ENCODE results near the gene PMM2. TPM values are rescaled to one million over a fixed set of nuclear protein-coding genes. Genes with fewer than 3 reads are reported as not detected.

The PMM2 gene
- total RNA-seq, 4 donors from 2014 or later = 26.2 to 114 (median 58.5) TPM

DNA sequence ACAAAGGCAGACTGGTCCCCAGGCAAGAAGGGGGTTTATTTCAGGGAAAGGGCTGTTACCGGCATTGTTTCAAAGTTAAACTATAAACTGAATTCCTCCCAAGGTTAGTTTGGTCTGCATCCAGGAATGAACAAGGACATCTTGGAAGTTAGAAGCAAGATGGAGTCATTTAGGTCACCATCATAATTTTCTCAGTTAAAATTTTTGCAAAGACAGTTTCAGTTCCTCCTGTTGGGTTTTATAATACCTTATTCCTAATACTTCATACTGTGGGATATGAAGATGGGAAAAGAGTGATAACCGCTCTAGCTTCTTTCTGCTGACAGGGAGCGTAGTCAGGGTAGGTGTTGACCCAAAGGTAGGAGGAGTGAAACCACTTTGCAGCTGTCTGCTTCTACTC is 24.8 kb downstream of the PMM2 start:
- no peak for DNase-seq
- in situ Hi-C loops (cut with MboI; ENCODE audit: low pct_ligation_motif_present in 1 of 4, low pct_unique_long_range_greater_than_20kb in 1 of 4, low sequenced_read_pairs in 3 of 4) = no loop called here
- H3K9me3 ChIP-seq = no peaks in the 10 kb centered on the region
- H3K36me3 ChIP-seq = peaks cover 0 to 28% (median 4%) of the 10 kb centered on the region in 4 donors
- no peak overlapping the region for H3K27ac ChIP-seq
- H3K4me3 ChIP-seq = no peak overlapping the region
- 85 to 100% methylated on average over 1 to 3 of the region's 3 CpGs for WGBS, 2 donors (ENCODE audit: low coverage in 1 of 2)
- H3K4me1 ChIP-seq = no peaks in the 10 kb centered on the region
- H3K27me3 ChIP-seq = no peaks in the 10 kb centered on the region
- TF ChIP-seq POLR2AphosphoS5 (IDR thresholded peaks at IDR 0.05) (no peak), EP300 (IDR thresholded peaks at IDR 0.05; ENCODE audit: low read depth) (no peak), POLR2A (IDR thresholded peaks at IDR 0.05) (no peak)
- TF ChIP-seq, protein P1, sequence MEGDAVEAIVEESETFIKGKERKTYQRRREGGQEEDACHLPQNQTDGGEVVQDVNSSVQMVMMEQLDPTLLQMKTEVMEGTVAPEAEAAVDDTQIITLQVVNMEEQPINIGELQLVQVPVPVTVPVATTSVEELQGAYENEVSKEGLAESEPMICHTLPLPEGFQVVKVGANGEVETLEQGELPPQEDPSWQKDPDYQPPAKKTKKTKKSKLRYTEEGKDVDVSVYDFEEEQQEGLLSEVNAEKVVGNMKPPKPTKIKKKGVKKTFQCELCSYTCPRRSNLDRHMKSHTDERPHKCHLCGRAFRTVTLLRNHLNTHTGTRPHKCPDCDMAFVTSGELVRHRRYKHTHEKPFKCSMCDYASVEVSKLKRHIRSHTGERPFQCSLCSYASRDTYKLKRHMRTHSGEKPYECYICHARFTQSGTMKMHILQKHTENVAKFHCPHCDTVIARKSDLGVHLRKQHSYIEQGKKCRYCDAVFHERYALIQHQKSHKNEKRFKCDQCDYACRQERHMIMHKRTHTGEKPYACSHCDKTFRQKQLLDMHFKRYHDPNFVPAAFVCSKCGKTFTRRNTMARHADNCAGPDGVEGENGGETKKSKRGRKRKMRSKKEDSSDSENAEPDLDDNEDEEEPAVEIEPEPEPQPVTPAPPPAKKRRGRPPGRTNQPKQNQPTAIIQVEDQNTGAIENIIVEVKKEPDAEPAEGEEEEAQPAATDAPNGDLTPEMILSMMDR (IDR thresholded peaks at IDR 0.05) = no peak
- intact Hi-C loops (cut with DNase I; ENCODE audit: low total_unique reads) = no loop called here

DNA sequence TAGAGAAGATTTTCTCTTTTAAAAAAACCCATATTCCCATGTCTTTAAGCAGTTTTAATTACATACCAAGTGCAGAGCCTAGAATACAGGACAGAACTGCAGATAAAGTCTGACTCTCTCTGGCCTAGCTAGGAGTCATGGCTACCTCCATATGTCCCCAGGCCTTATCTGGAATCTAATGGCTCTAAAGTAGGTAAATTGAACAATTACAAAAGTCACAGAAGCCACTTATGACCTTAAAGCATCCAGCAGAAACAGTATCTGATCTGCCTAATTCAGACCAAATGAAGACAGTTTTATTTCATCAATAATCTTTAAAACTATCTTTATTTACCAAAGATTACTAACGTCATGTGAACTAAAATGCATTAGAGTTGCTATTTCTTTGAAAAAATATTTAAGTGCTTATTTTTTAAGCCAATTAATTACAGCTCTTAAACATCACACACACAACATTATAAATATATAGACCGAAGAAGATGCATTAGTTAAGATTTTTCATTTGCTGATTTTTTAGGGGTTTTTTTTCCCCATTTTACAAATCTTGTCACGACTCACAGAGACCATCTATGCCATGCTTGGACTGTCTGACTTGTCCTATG is 28.7 kb downstream of the PMM2 start:
- no peak for DNase-seq
- Histone ChIP-seq H3K4me3 (no peak overlapping the region), H3K27me3 (no peaks in the 10 kb centered on the region), H3K27ac (no peak overlapping the region), H3K4me1 (no peaks in the 10 kb centered on the region), H3K36me3 (peaks cover 0 to 22% (median 6%) of the 10 kb centered on the region in 4 donors), H3K9me3 (no peaks in the 10 kb centered on the region)
- TF ChIP-seq EP300 (IDR thresholded peaks at IDR 0.05; ENCODE audit: low read depth) = no peak
- no peak for TF ChIP-seq POLR2AphosphoS5 (IDR thresholded peaks at IDR 0.05)
- TF ChIP-seq POLR2A (IDR thresholded peaks at IDR 0.05) = no peak
- TF ChIP-seq, protein P1 (IDR thresholded peaks at IDR 0.05) = no peak
- 81 to 86% methylated on average over 3 of the region's 3 CpGs for WGBS, 2 donors (ENCODE audit: low coverage in 1 of 2)
- in situ Hi-C loops (cut with MboI; ENCODE audit: low pct_ligation_motif_present in 1 of 4, low pct_unique_long_range_greater_than_20kb in 1 of 4, low sequenced_read_pairs in 3 of 4) = no loop called here
- intact Hi-C loops (cut with DNase I; ENCODE audit: low total_unique reads) = no loop called here

DNA sequence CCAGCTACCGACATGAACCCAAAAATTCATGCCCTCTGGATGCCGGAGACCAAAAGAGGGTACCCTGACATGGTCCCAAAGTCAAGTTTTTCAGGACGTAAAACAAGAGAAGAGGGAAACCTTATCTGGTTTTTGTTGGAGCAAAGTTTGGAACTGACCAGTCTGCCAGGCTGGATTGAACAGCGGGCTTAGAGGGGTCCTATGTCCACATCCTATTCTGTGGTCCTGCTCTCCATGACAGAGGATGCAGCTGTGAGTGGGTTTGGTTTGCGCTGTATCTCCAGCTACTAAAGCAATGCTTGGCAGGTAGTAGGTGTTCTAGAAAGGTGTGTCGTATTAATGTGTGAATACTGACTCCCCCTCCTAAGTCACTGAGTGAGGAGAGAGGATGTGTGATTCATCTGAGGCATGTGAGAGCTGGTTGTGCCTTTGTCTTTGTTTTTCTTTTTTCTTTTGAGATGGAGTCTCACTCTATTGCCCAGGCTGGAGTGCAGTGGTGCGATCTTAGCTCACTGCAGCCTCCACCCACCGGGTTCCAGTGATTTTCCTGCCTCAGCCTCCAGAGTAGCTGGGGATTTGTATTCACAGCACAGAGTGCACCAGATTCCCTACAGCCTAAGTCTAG is 31.0 kb downstream of the PMM2 start:
- H3K4me1 ChIP-seq = no peaks in the 10 kb centered on the region
- intact Hi-C loops (cut with DNase I; ENCODE audit: low total_unique reads) (no loop called here), in situ Hi-C loops (cut with MboI; ENCODE audit: low pct_ligation_motif_present in 1 of 4, low pct_unique_long_range_greater_than_20kb in 1 of 4, low sequenced_read_pairs in 3 of 4) (no loop called here)
- H3K27ac ChIP-seq = no peak overlapping the region
- no peaks in the 10 kb centered on the region for H3K27me3 ChIP-seq
- H3K36me3 ChIP-seq = peaks cover 0 to 26% (median 10%) of the 10 kb centered on the region in 4 donors
- H3K4me3 ChIP-seq = no peak overlapping the region
- H3K9me3 ChIP-seq = no peaks in the 10 kb centered on the region
- no peak for DNase-seq
- WGBS, 2 donors (ENCODE audit: low coverage in 1 of 2) = 95 to 96% methylated on average over 3 to 8 of the region's 8 CpGs
- TF ChIP-seq, protein P1 (IDR thresholded peaks at IDR 0.05) = no peak
- no peak for TF ChIP-seq EP300 (IDR thresholded peaks at IDR 0.05; ENCODE audit: low read depth)
- no peak for TF ChIP-seq POLR2AphosphoS5 (IDR thresholded peaks at IDR 0.05)
- TF ChIP-seq POLR2A (IDR thresholded peaks at IDR 0.05) = no peak

DNA sequence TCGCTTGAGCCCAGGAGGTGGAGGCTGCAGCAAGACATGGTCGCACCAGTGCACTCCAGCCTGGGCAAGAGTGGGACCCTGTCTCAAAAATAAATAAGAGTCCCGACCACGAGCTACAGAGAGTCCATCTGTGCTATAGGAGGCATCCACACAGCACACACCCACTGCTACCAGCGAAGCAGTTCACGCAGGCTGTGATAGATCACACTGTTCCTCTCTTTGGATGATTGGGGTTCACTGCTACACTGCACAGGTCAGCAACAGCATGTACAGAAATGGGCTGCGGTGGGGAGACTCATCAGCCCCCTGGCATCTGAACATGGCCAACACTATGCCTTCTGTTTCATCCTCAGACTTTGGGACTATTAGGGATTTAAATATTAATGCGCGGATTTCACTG is 33.8 kb downstream of the PMM2 start:
- Histone ChIP-seq H3K4me3 (no peak overlapping the region), H3K27me3 (no peaks in the 10 kb centered on the region), H3K27ac (no peak overlapping the region), H3K4me1 (no peaks in the 10 kb centered on the region), H3K9me3 (no peaks in the 10 kb centered on the region), H3K36me3 (peaks cover 0 to 20% (median 7%) of the 10 kb centered on the region in 4 donors)
- TF ChIP-seq, protein P1 (IDR thresholded peaks at IDR 0.05) = no peak
- no peak for TF ChIP-seq POLR2A (IDR thresholded peaks at IDR 0.05)
- TF ChIP-seq EP300 (IDR thresholded peaks at IDR 0.05; ENCODE audit: low read depth) = no peak
- no peak for TF ChIP-seq POLR2AphosphoS5 (IDR thresholded peaks at IDR 0.05)
- intact Hi-C loops (cut with DNase I; ENCODE audit: low total_unique reads) (no loop called here), in situ Hi-C loops (cut with MboI; ENCODE audit: low pct_ligation_motif_present in 1 of 4, low pct_unique_long_range_greater_than_20kb in 1 of 4, low sequenced_read_pairs in 3 of 4) (no loop called here)
- 60 to 90% methylated on average over 1 to 9 of the region's 9 CpGs for WGBS, 2 donors (ENCODE audit: low coverage in 1 of 2)
- DNase-seq = no peak

All from transverse colon (tissue), 4 donors.